Stimulated activated CD4-positive, alpha-beta T cell treated with anti-CD3 and anti-CD28 coated beads, TNF-alpha, amount 100 ng/mL, for 4 hours (primary cell): Measurements from ENCODE around the gene NPFFR2.
"Not testable (repeated sequence)": the region's sequence is repeated elsewhere in the genome, so short reads cannot be mapped to it uniquely, and the experiment has no call there.

Experiments
- DNase-seq, 3 experiments: peaks; one replicate each; pipeline ENCODE4 v3.0.0-alpha.2; 2020; ENCODE audit warnings: low read depth in 3 of 3

NPFFR2 gene

DNA sequence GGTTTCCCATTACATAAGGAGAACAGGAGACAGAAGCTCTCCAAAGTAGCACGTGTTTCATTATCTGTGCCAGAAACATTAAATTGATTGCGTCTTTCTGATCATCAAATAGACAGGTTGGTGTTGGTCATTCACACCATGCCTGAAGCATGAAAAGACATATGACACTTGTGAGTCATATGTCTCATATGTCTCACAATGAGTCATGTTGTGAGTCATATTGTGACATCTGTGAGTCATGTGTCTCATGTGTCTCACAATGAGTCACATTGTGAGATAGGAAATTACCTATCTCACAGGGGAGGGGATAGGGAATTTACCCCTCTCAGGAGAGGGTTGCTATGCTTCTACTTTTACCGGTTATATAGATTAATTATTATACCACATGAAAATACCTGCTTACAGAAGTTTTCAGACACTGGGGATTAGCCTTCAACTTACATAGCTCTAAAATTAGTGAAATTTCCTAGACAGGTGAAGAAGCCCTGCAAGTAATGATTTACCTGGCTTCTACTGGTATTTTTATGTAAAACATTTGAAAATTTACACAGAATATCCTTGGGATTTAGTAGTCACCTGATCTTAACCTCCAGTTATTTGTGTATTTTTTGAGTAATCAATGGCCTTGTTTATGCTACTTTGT lies 80.8 kb downstream of the NPFFR2 start:
- DNase-seq = no peak

GRCh38 chr4:72118017-72118416 lies 86.2 kb downstream of the NPFFR2 start:
- no peak for DNase-seq

GRCh38 chr4:72119946-72120345 lies 88.1 kb downstream of the NPFFR2 start:
- DNase-seq = no peak

DNA sequence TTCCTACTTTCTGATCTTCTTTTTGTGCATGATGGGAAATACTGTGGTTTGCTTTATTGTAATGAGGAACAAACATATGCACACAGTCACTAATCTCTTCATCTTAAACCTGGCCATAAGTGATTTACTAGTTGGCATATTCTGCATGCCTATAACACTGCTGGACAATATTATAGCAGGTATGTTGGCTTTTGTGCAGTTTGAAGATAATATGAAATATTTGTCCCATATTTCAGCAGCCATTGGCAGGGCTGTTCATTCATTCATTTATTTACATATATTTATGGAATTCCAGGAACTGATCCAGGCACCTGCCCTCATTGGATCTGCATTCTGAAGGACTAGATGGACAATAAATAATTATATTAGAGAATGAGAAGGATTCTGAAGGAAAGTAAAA lies 96.9 kb downstream of the NPFFR2 start:
- DNase-seq = no peak

DNA sequence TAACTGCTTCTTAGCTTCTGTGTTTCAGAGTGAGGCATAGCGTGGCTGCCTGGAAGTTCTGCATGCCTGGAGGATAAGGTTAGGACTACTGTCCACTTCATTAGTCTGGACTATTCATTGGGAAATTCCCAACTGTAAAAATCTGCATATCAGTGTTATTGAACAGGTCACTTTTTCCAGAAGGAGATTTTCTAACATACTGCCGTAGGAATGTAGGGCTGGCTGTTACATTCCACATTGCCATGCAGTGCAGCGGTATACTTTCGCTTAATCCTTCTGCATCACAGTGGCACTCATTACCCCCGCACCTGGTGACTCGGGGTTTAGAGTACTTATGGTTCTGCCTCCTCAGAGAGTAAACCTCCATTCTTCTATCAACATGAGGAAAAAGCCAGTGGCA lies 104.6 kb downstream of the NPFFR2 start:
- DNase-seq = no peak

DNA sequence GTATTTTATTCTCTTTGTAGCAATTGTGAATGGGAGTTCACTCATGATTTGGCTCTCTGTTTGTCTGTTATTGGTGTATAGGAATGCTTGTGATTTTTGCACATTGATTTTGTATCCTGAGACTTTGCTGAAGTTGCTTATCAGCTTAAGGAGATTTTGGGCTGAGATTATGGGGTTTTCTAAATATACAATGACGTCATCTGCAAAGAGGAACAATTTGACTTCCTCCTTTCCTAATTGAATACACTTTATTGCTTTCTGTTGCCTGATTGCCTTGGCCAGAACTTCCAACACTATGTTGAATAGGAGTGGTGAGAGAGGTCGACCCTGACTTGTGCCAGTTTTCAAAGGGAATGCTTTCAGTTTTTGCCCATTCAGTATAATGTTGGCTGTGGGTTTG lies 108.2 kb downstream of the NPFFR2 start:
- DNase-seq = not testable (repeated sequence)

GRCh38 chr4:72144241-72144640 lies 112.4 kb downstream of the NPFFR2 start:
- no peak for DNase-seq

DNA sequence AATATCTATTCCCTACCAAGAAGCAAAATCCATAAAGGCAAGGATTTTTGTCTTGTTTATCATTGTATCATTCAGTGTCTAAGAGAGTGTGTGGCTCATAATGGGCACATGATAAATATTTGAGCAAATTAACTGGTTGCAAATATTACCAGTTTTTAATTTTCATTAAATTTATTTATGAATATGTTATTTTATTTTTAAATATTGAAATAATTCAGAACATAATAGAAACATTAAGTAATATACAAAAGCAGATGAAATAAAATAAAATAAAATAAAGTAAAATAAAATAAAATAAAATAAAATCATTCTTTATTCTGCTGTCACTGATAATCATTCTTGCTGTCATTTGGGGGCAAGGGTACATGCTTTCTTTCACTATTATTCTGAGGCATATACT lies 120.9 kb downstream of the NPFFR2 start:
- no peak for DNase-seq

DNA sequence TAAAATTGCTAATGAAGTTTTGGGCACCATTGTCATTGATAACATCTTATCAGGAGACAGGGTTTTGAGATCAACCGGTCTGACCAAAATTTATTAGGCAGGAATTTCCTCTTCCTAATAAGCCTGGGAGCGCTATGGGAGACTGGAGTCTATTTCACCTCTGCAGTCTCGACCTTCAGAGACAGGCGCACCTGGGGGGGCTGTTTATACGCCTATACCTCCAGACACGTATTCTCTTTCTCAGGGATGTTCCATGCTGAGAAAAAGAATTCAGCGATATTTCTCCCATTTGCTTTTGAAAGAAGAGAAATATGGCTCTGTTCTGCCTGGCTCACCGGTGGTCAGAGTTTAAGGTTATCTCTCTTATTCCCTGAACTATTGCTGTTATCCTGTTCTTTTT lies 121.8 kb downstream of the NPFFR2 start:
- not testable (repeated sequence) for DNase-seq

GRCh38 chr4:72169285-72169684 lies 137.5 kb downstream of the NPFFR2 start:
- DNase-seq = not testable (repeated sequence)

DNA sequence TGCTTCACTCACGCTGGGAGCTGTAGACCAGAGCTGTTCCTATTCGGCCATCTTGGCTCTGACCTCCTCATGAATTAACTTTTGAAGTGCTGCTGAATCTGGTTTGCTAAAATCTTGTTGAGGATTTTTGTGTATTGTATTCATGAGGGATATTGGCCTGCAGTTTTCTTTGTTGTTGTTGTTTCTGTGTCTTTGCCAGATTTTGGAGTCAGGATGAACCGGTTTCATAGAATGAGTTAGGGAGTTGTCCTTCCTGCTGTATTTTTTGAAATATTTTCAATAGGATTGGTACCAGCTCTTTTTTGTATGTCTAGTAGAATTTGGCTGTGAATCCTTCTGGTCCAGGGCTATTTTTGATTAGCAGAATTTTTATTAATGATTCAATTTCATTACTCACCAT lies 138.1 kb downstream of the NPFFR2 start:
- no peak for DNase-seq

DNA sequence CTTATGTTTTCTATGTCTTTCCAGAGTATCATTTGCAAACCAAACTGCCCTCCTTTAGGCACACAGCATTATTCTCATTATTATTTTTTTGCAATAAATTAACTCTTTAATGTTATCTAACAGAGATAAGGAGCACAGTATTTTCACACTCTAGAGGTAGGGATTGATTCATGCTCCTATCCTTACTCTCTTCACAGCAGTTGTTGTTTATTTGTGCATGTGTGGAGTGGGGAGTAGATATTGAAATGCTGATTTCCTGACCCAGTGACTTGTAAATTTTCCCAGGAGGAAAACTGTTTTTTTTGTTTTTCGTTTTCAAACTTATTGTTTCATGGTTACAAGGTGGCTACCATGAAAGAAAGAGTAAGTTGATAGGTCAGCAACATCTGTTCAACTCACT lies 140.0 kb downstream of the NPFFR2 start:
- DNase-seq = no peak

- no peak for DNase-seq
Observed at GRCh38 chr4:72179342-72179741, 147.5 kb downstream of the NPFFR2 start.

DNA sequence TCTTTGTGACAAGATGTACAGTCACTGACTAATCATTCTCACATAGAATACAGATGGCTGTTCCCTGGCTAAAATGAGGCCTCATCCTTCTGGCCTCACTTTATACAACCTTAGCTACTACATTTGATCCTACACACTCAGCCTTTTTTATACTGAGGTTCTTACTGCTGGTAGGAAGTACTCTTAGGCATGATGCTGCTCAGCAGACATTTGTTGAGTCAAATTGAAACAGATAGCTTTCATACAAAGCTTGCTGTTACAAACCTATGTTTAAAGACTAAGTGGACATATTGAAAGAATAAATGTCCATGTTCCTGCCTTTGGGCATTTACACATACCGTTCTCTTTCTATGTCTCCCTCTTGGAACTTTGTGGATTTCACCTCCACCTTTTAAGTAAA lies 154.9 kb downstream of the NPFFR2 start:
- DNase-seq = no peak

DNA sequence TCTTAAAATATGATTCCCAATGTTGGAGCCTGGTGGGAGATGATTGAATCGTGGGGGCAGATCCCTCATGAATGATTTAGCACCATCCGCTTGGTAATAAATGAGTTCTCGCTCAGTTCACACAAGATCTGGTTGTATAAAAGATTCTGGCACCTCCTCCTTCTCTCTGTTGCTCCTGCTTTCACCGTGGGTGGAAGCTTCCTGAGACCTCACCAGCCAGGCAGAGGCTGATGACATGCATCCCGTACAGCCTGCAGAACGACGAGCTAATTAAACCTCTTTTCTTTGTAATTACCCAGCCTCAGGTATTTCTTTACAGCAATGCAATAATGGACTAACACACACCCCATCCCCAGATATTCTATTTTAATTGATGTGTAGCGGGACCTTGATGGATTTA lies 162.2 kb downstream of the NPFFR2 start:
- DNase-seq = no peak

DNA sequence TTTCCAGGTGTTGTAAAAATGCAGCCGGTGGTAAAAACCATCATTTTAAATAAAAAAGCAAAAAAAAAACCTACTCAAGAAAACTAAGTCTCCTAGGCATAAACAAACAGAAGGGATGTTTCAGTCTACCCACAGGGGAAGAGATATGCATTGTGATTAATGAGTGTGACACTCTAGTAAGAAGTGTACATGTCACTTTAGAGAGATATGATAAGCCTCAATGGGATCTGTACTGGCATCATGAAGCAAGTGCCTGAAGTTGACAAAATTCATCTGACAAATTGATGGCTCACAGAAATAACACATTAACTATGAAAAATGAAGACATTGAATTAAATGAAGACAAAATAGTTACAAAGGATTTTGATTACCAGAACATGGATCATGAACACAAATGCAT lies 162.7 kb downstream of the NPFFR2 start:
- DNase-seq = no peak
